Amygdala (tissue), 56 donors: ENCODE results near the gene MRPL22.
"Not testable (repeated sequence)": the region's sequence is repeated elsewhere in the genome, so short reads cannot be mapped to it uniquely, and the experiment has no call there.

ENCODE experiments used
- DNase-seq, 56 donors: peaks; one replicate each; lab custom pipeline; 2025; lab: John Stamatoyannopoulos, UW

MRPL22 gene

GRCh38 chr5:154939387-154939786 is 1.5 kb upstream of the MRPL22 start:
- DNase-seq = not testable (repeated sequence)

DNA sequence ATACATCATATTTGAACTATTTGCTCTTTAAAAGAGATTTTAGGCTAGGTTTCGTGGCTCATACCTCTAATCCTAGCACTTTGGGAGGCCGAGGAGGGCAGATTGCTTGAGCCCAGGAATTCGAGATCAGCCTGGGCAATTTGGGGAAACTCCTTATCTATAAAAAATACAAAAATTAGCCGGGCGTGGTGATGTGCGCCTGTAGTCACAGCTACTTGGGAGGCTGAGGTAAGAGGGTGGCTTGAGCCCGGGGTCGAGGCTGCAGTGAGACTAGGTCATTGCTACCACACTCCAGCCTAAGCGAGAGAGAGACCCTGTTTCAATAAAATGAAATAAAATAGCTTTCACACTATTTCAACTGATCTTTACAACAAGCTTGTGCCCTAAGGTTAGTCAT is 500 bp upstream of the MRPL22 start:
- no peak for DNase-seq

DNA sequence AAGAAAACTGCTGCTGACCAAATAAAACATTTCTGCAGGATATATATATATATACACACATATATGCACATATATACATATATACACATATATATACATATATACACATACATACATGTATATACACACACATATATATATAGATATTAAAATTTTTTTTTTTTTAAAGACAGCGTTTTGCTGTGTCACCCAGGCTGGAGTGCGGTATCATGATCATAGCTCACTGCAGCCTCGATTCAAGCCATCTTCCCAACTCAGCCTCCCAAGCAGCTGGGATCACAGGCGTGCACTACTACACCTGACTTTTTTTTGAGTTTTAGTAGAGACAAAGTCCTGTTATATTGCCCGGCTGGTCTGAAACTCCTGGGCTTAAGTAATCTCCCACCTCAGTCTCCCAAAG is 2.7 kb downstream of the MRPL22 start:
- DNase-seq = no peak

GRCh38 chr5:154944716-154945115 is 3.8 kb downstream of the MRPL22 start:
- no peak for DNase-seq

DNA sequence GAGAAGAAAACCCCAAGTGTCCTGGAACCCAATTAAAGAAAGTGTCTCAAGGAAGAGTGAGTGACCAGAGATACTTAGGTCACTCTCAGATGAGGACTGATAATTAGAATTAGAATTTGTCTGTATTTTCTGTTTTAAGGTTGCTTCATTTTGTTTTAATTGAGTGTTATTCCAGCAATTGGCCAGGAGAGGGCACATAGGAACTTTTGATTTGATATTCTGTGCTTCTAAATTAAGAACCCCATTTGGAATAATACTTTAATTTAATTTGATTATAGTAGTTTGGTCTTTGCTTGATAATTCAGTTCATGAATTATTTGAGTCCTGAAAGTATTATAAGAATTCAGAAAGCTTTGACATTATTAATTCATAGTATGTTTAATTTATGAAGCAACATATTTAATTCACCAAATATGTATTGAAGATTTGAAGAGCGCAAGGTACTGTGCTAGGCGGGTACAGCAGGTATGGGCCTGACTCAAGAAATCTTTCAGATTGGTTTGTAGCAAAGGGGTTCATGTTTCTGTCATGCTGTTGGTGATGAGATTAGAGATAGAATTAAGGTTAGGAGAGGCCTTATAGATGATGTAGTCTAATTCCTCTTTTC is 4.9 kb downstream of the MRPL22 start:
- DNase-seq = peak in 2 of 56 donors; percentile 4 to 12

GRCh38 chr5:154947778-154948177 is 6.9 kb downstream of the MRPL22 start:
- DNase-seq = peak in 2 of 56 donors; percentile 1 to 82

- DNase-seq = no peak
Observed at GRCh38 chr5:154948313-154948712, 7.4 kb downstream of the MRPL22 start.

GRCh38 chr5:154949781-154950180 is 8.9 kb downstream of the MRPL22 start:
- DNase-seq = no peak

GRCh38 chr5:154956712-154957111 is 15.8 kb downstream of the MRPL22 start:
- no peak for DNase-seq

GRCh38 chr5:154962494-154962893 is 21.6 kb downstream of the MRPL22 start:
- DNase-seq = no peak

DNA sequence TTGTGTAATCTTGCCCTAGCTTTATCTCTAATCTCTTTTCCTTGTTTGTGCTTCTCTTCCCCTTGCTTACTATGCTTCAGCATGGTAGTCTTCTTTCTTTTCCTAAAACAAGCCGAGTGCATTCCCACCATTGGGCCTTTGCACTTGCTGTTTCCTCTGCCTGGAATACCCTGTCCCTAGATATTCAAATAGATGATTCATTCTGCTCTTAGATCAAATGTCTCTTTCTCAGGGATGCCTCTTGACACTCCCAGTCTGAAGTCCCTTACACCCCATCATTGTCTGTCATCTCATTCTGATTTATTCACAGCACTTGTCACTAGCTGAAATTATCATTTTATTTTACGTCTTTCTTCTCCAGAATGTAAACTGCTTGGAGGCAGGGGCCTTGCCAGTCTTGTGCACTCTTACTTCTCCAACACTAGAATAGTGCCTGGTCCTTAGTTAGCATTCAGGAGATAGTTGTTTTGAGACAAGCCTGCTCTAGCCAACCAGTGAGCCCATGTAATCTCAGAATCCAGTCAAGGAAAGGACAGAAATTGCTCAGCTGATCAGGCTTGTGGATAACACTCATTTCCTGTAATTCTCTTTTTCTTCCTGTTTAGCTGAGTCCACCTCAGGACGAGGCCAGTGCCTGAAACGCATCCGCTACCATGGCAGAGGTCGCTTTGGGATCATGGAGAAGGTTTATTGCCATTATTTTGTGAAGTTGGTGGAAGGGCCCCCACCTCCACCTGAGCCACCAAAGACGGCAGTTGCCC is 25.4 kb downstream of the MRPL22 start:
- DNase-seq = no peak

DNA sequence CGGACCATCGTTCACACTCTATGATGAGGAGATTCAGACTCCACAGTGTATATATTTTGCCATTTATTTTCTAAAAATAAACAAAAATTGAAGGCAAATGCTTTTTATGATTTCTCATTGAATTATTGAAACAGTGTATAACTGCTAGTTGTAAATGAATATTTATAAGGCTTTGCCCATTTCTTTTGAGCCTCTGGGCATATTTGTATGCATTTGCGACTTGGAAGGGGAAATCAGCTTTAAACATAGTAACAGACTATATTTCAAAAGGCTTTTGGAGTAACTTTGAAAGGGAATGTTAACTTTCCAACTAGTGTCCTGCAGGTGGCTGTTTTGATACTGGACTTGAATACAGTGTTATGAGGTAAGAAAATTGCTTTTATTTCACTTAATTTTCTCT is 26.0 kb downstream of the MRPL22 start:
- no peak for DNase-seq

DNA sequence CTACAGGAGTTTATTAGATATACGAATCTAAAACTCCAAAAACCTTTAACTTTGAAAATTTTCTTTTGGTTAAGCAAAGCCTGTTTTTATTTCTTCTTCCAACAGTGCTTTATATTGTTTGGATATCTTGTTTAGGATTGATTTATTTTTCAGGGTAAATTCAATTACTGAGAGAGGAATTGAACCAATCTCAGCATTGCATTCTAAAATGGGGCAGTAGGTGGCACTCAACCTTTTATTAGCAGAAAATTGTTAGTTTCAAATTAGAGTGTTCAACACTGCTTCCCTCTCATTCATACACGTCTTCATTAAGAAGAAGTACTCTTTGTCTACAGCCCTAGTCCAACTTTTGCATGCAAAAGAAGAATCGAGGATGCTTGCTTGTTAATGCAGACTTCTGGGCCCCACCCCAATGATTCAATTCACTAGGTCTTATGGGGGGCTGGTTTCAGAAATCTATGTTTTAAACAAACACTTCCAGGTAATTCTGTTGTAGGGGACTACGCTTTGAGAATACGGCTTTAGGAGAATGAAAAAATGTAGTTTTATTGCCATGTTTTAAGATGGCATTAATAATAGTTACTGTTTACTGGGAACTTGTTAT is 26.6 kb downstream of the MRPL22 start:
- peak in 3 of 56 donors; percentile 2 to 45 (median 24) for DNase-seq

- no peak for DNase-seq
Observed at GRCh38 chr5:154968953-154969352, 28.1 kb downstream of the MRPL22 start.

DNA sequence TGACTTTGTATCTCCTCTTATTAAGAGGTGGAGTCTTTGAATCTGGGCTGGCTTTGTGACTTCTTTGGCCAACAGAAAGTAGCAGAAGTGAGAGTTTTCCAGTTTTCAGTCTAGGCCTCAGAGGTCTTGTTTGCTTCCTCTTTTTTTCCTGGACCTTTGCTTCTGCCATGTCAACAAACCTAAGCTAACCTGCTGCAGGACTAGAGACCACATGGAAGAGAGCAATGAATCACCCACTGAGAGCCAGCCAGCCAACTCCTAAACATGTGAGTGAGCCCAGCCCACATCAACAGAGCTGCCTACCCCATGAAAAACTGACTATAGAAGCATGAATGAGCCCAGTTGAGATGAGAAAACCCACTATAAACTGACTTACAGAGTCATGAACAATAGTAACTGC is 29.9 kb downstream of the MRPL22 start:
- DNase-seq = no peak

- DNase-seq = no peak
Observed at GRCh38 chr5:154971501-154971900, 30.6 kb downstream of the MRPL22 start.

DNA sequence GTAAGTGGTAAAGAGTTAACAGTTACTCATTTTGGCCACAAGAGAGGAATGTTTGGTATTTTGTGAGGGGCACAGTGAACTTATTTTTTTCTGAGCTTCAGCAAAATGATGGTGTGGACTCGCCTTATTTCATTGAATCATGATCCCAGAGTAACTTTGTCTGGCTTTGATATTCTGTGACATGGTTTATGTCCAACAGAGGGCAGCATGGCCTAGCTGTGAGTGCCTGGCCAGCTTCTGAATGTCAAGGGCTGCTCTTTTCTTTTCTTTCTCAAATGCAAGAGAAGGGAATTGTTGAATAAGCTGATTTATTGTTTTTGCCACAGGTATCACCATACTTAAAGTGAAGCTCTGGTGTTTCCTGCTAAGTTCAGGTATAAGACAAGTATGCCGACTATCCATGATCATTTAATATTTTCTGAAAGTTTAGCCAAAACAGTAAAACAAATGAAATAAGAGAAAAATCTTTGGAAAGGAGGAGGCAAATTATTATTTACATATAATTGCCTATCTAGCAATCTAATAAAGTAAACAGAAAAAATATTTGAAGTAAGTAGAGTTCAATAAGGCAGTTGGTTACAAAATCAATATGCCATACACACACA is 31.7 kb downstream of the MRPL22 start:
- DNase-seq = peak in 28 of 56 donors; percentile 0 to 70 (median 10)

- DNase-seq = not testable (repeated sequence)
Observed at GRCh38 chr5:154976082-154976481, 35.2 kb downstream of the MRPL22 start.

DNA sequence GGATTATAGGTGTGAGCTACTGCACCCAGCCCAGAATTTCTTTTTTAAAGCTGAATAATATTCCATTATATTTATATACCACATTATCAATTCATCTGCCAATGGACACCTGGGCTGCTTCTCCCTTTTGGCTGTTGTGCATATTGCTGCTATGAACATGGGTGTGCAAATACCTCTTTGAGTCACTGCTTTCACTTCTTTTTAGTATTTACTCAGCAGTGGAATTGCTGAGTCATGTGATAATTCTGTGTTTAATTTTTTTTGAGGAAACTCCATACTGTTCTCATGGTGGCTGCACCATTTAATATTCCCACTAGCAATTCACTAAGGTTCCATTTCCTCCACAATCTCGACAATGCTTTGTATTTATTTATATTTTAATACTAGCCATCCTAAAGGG is 36.5 kb downstream of the MRPL22 start:
- no peak for DNase-seq

DNA sequence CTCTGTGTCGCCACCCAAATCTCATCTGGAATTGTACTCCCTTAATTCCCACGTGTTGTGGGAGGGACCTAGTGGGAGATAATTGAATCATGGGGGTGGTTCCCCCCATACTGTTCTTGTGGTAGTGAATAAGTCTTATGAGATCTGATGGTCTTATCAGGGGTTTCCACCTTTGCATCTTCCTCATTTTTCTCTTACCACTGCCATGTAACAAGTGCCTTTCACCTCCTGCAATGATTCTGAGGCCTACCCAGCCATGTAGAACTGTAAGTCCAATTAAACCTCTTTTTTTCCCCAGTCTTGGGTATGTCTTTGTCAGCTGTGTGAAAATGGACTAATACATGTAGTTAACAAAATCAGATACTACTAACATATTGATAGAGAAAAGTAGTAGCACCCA is 37.4 kb downstream of the MRPL22 start:
- DNase-seq = not testable (repeated sequence)

GRCh38 chr5:154984946-154985516 is 44.2 kb downstream of the MRPL22 start:
- DNase-seq = peak in 1 of 56 donors; percentile 1
